Measurements from ENCODE around the gene CELA1.

The CELA1 gene

GRCh38 chr12:51346581-51346980 is at the start of gene CELA1:
CELA1 (minus strand) TSS chr12:51346679; CDS start chr12:51346638, 41 bp downstream.
- no peak for DNase-seq

GRCh38 chr12:51395283-51396230 is 49.1 kb upstream of the CELA1 start:
- no peak for DNase-seq

- peak; percentile 40 for DNase-seq
Observed at GRCh38 chr12:51393676-51394545, 47.4 kb upstream of the CELA1 start.

- peak; percentile 32 for DNase-seq
Observed at GRCh38 chr12:51392556-51393237, 46.2 kb upstream of the CELA1 start.

GRCh38 chr12:51391283-51392123 is 45.0 kb upstream of the CELA1 start, which contains the start of gene GALNT6:
GALNT6 (minus strand) TSS chr12:51391406; CDS start chr12:51379781, 11,625 bp downstream.
- DNase-seq, result peak; percentile 76

- DNase-seq, result peak; percentile 24
Observed at GRCh38 chr12:51390891-51391282, 44.4 kb upstream of the CELA1 start.

- no peak for DNase-seq
Observed at GRCh38 chr12:51390457-51390856, 44.0 kb upstream of the CELA1 start.

GRCh38 chr12:51389302-51389999 is 43.0 kb upstream of the CELA1 start:
- DNase-seq, result no peak

GRCh38 chr12:51388846-51389245 is 42.4 kb upstream of the CELA1 start:
- DNase-seq, result no peak

- DNase-seq, result no peak
Observed at GRCh38 chr12:51388069-51388799, 41.8 kb upstream of the CELA1 start.

GRCh38 chr12:51386351-51386750 is 39.9 kb upstream of the CELA1 start:
- no peak for DNase-seq

- no peak for DNase-seq
Observed at GRCh38 chr12:51383269-51383905, 36.9 kb upstream of the CELA1 start.

- DNase-seq, result no peak
Observed at GRCh38 chr12:51382173-51382572, 35.7 kb upstream of the CELA1 start.

GRCh38 chr12:51381226-51382079 is 35.0 kb upstream of the CELA1 start:
- no peak for DNase-seq

GRCh38 chr12:51379571-51379970 is 33.1 kb upstream of the CELA1 start:
- no peak for DNase-seq

GRCh38 chr12:51378749-51379148 is 32.3 kb upstream of the CELA1 start:
- no peak for DNase-seq

- no peak for DNase-seq
Observed at GRCh38 chr12:51377099-51377984, 30.9 kb upstream of the CELA1 start.

- no peak for DNase-seq
Observed at GRCh38 chr12:51374856-51375255, 28.4 kb upstream of the CELA1 start.

All from stimulated activated CD4-positive, alpha-beta T cell treated with anti-CD3 and anti-CD28 coated beads, Interleukin-4, amount 100 ng/mL, for 1 hour (primary cell).